Thoracic aorta (tissue), 2 donors: ENCODE data around the gene PTPRN2. TPM values are rescaled to one million over a fixed set of nuclear protein-coding genes. Genes with fewer than 3 reads are reported as not detected.

Experiments
- ATAC-seq: fragments of 150-250 bp; one replicate; pipeline ENCODE4 v1.8.0; 2017; ENCODE audit warnings: low read depth; ENCODE audit not compliant: insufficient number of reproducible peaks, low FRiP score
- DNase-seq: peaks from one replicate; pipeline ENCODE4 v3.0.0-alpha.2; 2020; ENCODE audit warnings: low spot score
- H3K27ac ChIP-seq, 2 donors: fragments of 200-600 bp; sonication (generic); 1 replicate in 1 of 2; 2 replicates in 1 of 2; pipeline ENCODE4 v1.5.1; 2016; ENCODE audit warnings: mild to moderate bottlenecking in 2 of 2, moderate library complexity in 2 of 2
- H3K27me3 ChIP-seq: fragments of 200-600 bp; sonication (generic); replicated peaks from 2 replicates; pipeline ENCODE4 v1.6.0; 2016; ENCODE audit warnings: mild to moderate bottlenecking; ENCODE audit not compliant: insufficient read depth
- H3K36me3 ChIP-seq: fragments of 200-600 bp; sonication (generic); one replicate; pipeline ENCODE4 v1.5.1; 2016
- H3K4me1 ChIP-seq, 2 donors: fragments of 200-600 bp; sonication (generic); 1 replicate in 1 of 2; 2 replicates in 1 of 2; pipeline versions ENCODE4 v1.5.1 to v1.6.0; 2016; ENCODE audit warnings: low read depth in 2 of 2, mild to moderate bottlenecking in 1 of 2; ENCODE audit not compliant: control insufficient read depth in 1 of 2
- H3K4me3 ChIP-seq: fragments of 200-600 bp; sonication (generic); 2 replicates; pipeline ENCODE4 v1.5.1; 2016; ENCODE audit warnings: mild to moderate bottlenecking
- H3K9me3 ChIP-seq: fragments of 200-600 bp; sonication (generic); 2 replicates; pipeline ENCODE4 v1.5.1; 2016
- CTCF ChIP-seq: fragments of 200-600 bp; sonication (generic); IDR thresholded peaks from one replicate; pipeline ENCODE4 v1.5.1; 2019; ENCODE audit warnings: antibody characterized with exemption
- total RNA-seq, 2 donors: library from RNA; depleted of rRNA; stranded (reverse); fragments of >200 nt; gene quantifications; one replicate each; pipeline versions ENCODE4 v1.1.0 to v1.2.3, GENCODE V29; 2016

PTPRN2 gene
- total RNA-seq, 2 donors from 2014 or later, result 2.2 to 3.1 TPM

GRCh38 chr7:157977717-157978496, 609.7 kb downstream of the PTPRN2 start:
- no peak overlapping the region for H3K4me3 ChIP-seq
- ATAC-seq (no peak), DNase-seq (no peak)
- no peak overlapping the region for H3K27ac ChIP-seq
- no peaks in the 10 kb centered on the region for H3K4me1 ChIP-seq
- H3K9me3 ChIP-seq, result peaks cover 11% of the 10 kb centered on the region
- no peaks in the 10 kb centered on the region for H3K27me3 ChIP-seq
- H3K36me3 ChIP-seq, result no peaks in the 10 kb centered on the region
- no peak for TF ChIP-seq CTCF

GRCh38 chr7:157977306-157977705, 610.3 kb downstream of the PTPRN2 start:
- Histone ChIP-seq H3K36me3 (no peaks in the 10 kb centered on the region), H3K4me1 (no peaks in the 10 kb centered on the region), H3K27ac (no peak overlapping the region), H3K27me3 (no peaks in the 10 kb centered on the region), H3K4me3 (no peak overlapping the region), H3K9me3 (peaks cover 11% of the 10 kb centered on the region)
- TF ChIP-seq CTCF, result no peak
- ATAC-seq (no peak), DNase-seq (no peak)

- Histone ChIP-seq H3K27me3 (no peaks in the 10 kb centered on the region), H3K36me3 (no peaks in the 10 kb centered on the region), H3K27ac (no peak overlapping the region), H3K9me3 (peaks cover 11% of the 10 kb centered on the region), H3K4me1 (no peaks in the 10 kb centered on the region), H3K4me3 (no peak overlapping the region)
- ATAC-seq (no peak), DNase-seq (no peak)
- TF ChIP-seq CTCF, result no peak
Measured at GRCh38 chr7:157976406-157976805, 611.2 kb downstream of the PTPRN2 start.

- DNase-seq (no peak), ATAC-seq (no peak)
- no peaks in the 10 kb centered on the region for H3K27me3 ChIP-seq
- H3K4me1 ChIP-seq, result no peaks in the 10 kb centered on the region
- H3K9me3 ChIP-seq, result peaks cover 11% of the 10 kb centered on the region
- no peak overlapping the region for H3K27ac ChIP-seq
- no peaks in the 10 kb centered on the region for H3K36me3 ChIP-seq
- no peak overlapping the region for H3K4me3 ChIP-seq
- TF ChIP-seq CTCF, result no peak
Measured at GRCh38 chr7:157975401-157976372, 611.9 kb downstream of the PTPRN2 start.

GRCh38 chr7:157974678-157975230, 612.9 kb downstream of the PTPRN2 start:
- no peak for TF ChIP-seq CTCF
- DNase-seq, result no peak
- Histone ChIP-seq H3K9me3 (peaks cover 11% of the 10 kb centered on the region), H3K27ac (no peak overlapping the region), H3K4me3 (no peak overlapping the region), H3K27me3 (no peaks in the 10 kb centered on the region), H3K4me1 (no peaks in the 10 kb centered on the region), H3K36me3 (no peaks in the 10 kb centered on the region)
- ATAC-seq, result no peak
